GM12873 (cell line): Measurements from ENCODE around the gene NAA60.

Source experiments
- TF ChIP-seq, protein P1 (sequence below): IDR thresholded peaks from 2 replicates; pipeline ENCODE4 v1.5.1; 2012; ENCODE audit warnings: low read depth, mild to moderate bottlenecking, moderate library complexity, low read length, control low read depth; ENCODE audit not compliant: insufficient read depth; ENCODE audit errors: missing control alignments

The NAA60 gene

DNA sequence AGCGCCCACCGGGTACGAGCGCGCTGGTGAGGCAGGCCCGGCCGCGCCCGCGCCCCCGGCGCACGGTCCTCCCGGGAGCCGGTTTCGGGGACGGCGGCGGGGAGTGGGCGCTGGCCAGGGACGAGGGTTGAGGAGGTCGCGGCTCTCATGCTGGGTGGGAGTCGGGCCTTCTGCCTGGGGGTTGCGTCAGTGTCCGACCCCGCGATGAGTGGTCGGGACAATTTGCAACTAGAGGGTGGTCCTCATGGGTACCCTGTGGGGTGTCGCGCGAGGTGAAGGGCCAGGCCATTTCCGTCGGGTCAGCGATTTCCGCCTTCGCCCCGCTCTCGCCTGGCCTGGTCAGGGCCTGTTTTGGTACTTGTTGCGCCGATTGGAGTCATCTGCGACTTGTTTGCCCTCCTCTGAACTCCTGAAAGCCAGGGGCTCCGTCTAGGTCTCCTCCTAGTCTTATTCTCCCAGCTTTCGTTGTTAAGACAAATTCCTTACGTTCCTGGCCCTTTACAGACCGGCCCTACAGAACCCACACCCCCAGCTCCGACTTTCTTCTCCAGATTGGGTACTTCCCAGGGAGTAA is 14.9 kb downstream of the NAA60 start:
- TF ChIP-seq, protein P1, sequence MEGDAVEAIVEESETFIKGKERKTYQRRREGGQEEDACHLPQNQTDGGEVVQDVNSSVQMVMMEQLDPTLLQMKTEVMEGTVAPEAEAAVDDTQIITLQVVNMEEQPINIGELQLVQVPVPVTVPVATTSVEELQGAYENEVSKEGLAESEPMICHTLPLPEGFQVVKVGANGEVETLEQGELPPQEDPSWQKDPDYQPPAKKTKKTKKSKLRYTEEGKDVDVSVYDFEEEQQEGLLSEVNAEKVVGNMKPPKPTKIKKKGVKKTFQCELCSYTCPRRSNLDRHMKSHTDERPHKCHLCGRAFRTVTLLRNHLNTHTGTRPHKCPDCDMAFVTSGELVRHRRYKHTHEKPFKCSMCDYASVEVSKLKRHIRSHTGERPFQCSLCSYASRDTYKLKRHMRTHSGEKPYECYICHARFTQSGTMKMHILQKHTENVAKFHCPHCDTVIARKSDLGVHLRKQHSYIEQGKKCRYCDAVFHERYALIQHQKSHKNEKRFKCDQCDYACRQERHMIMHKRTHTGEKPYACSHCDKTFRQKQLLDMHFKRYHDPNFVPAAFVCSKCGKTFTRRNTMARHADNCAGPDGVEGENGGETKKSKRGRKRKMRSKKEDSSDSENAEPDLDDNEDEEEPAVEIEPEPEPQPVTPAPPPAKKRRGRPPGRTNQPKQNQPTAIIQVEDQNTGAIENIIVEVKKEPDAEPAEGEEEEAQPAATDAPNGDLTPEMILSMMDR, result no peak

DNA sequence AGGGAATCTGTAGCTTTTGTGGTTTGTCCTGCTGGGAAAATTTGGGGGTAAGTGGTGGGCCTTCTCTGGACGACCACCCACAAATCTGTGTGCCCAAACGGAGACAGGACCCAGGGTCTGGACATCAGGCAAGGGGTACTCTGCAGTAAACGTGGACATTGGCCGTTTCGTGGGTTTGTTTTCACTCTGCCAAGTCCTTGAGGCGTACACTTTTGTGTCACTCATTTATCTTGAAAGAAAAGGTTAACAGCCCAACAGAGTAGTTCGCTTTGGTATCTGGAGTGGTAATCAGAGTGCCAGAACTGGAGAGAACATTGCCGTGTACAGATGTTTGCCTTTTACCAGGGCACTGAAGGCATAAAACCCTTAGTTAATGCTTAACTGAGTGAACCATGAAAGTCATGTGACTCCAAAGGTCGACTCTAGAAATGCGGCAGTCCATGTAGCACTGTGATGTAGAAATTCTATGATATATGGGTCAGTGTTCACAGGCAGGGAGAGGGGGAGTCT is 15.4 kb downstream of the NAA60 start:
- TF ChIP-seq, protein P1, result no peak

DNA sequence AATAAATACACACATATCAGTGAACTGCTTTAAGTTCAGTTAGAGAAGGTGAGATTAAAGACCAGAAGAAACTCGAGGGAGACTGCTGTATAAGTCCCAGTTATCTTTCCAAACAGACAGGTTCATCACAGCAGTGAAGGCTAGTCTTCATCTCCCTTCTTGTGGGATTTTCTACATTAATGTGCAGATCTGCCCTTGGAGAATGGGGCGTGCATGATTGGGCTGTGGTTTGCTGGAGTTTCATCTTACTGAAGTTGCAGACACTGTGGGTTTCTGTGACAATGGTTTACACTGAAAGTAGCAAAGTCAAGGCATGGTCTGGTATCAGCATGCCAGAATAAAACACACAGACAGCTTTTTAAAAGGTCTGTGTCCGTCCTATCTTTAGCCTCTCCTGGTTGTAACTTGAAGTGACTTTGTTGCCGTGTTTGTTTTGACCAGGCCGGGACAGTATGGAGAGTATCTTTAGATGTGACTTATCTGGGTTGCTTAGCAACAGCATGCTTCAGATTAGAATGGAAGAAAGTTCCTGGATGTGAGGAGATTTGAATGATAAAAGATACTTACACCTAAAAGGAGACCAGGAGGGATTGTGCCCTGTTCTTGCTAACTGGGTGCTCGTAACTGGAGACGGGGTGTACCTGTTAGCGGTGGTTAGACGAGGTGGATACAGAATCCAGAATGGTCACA is 16.1 kb downstream of the NAA60 start:
- TF ChIP-seq, protein P1, result no peak

DNA sequence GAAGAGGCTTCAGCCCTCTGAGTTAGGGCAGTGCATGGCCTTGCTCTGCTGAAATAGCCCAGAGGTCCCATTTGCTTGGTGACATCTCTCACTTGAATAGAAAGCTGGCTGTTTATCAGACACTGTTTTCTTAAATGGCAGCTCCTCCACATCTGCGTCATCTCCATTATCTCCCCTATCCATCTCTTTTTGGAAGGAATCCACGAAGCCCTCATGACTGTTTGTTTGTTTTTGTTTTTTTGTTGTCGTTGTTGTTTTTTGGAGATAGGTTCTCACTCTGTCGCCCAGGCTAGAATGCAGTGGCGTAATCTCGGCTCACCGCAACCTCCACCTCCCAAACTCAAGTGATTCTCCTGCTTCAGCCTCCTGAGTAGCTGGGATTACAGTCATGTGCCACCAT is 16.6 kb downstream of the NAA60 start:
- TF ChIP-seq, protein P1, result no peak

DNA sequence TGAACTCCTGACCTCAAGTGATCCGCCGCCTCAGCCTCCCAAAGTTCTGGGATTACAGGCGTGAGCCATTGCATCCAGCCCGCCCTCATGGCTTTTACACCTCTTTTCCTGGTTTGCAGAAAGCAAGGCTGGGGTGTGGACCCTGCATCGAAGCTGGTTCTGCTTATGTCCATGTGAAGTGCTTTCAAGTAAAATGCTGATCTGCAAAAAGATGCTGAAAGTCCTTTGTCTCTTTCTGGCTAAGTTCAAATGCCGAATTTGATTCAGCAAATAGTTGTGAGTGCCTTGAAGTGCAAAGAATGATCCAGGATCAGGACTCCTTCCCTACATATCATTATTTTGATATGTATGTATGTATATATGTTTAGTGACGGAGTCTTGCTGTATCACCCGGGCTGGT is 17.1 kb downstream of the NAA60 start:
- TF ChIP-seq, protein P1, result no peak

DNA sequence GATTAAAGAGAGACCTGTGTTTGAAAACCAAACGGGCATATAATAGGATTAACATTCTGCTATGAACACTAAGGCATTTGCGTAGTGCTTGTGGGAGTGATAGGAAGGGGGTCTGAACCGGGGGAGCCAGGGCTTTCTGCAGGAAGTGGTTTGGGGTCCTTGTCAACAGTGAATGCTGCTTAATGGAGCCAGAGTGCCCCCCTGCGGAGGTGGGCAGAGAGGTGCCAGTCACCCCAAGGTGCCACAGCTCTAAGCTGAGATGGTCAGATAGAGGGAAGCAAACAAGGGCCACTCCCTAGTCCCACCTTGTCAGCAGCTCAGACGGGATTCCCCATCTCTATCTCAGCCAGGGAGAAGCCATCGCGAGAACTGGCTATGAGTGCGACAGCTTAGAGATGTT is 17.7 kb downstream of the NAA60 start:
- TF ChIP-seq, protein P1, result peak; percentile 40

DNA sequence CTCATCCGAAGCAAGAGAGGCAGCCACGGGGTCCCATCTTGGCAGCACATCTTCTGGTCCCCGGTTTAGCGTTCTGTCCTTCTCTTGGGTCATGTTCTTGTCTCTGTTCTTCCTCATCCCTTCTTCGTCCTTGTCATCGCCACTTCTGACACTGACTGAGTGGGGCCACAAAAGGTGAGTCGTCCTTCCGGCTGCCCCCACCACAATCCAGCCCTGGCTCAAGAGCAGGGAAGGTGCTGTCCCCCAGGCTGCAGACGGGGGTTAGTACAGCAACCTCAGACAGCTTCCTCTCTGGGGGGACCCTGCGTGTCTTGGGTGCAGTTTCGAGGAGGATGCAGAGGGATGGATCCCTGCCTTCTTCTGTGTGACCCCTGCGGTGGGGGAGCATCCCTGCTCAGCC is 21.8 kb downstream of the NAA60 start:
- TF ChIP-seq, protein P1, result no peak
